Stimulated activated CD8-positive, alpha-beta memory T cell treated with anti-CD3 and anti-CD28 coated beads, Interleukin-4, amount 100 ng/mL, for 4 hours (primary cell): ENCODE data around the gene REV3L.

ENCODE experiments used
- DNase-seq, 2 donors: peaks; one replicate each; pipeline ENCODE4 v3.0.0-alpha.2; 2020; ENCODE audit warnings: low read depth in 2 of 2, low spot score in 1 of 2

The REV3L gene

DNA sequence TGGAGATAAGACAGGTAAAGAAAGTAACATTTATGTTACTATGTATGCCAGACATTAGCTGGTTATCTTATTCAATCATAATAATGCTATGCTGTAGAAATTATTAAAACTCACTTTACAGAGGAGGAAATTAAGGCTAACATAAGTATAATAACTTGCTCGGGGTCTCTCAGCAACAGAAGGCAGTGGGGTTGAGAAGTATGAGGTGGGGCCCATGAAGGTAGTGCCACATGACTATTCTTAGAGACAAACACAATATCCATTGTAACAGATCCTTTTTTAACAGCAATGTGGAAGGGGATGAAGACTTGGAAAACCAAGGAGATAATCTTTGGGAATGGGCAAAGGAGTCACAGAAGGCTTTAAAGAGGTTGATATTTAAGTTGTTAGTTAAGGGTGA lies 11.5 kb downstream of the REV3L start:
- no peak for DNase-seq

DNA sequence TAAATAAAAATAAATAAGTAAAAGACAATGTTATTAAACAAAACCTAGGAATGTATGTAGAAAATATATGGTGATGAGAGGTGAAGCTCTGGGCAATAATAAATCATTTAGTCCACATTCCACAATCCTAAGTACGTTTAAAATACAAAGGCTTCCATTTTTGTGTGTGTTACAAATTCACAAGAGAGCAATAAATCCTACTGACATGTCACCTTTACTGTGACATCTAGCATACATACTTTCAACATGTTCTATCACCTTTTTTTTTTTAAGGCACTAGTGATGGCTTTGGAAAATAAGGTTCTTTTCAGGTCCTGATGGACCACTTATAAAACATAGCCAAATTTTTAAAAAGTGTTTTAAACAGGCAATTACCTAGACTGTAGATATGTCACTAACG lies 12.0 kb downstream of the REV3L start:
- DNase-seq: no peak

DNA sequence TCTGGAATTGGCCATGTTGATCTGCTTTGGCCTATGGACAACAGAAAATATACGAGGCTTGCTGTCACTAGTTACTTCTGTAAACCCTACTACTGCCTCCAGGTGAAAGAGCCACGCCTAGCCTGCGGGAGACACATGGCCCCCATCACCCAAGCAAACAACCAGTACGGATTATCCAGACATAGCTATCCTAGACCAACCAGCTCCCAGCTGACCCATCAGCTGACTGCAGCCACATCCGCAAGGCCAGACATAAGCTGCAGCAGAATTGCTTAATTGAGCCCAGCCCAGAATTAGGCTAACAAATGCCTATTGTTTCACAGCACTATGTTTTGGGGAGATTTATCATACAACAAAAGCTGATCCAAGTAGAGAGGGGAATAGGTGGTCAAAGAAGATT lies 13.5 kb downstream of the REV3L start:
- DNase-seq: no peak

DNA sequence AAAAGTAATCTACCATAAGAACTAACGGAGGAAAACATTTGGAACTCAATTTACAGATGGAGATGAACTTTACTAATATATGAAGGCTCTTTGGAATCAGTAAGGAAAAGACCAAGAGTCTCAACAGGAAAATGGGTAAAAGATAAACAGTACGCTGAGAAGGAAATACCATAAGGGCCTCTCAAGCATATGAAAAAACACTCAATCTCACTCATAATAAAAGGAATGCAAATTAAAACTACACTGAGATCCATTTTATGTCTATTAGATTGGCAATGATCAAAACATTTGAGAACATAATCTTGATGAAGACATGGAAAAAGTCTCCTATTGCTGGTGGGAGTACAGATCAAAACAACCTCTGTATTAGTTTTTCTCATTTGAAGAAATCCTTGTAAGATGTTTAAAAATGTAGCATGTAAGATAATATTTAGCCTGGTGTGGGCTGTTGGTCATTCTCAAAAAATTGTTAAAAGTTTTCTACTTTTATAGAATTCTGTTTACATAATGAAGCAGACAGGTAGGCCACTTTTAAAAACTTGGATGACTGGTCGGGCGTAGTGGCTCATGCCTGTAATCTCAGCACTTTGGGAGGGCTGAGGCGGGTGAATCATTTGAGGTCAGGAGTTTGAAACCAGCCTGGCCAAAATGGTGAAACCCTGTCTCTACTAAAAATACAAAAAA lies 14.5 kb downstream of the REV3L start:
- no peak for DNase-seq

DNA sequence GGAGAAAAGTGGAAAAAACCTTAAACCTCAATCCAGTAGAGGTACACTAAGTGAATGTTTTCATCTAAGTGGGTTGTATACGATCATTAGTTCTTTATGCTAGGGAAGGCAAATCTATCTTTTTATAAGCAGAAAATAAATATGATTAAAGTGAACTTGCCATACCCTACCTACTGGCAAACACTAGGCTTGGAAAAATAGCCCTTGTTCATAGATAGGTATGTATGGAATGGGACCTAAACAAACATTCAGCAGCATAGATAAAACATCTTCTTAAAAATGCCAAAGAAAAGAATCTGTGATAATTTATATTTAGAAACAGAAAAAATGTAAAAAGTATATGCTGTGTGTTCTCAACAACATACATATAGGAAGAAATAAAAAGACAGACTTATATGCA lies 18.8 kb downstream of the REV3L start:
- no peak for DNase-seq

DNA sequence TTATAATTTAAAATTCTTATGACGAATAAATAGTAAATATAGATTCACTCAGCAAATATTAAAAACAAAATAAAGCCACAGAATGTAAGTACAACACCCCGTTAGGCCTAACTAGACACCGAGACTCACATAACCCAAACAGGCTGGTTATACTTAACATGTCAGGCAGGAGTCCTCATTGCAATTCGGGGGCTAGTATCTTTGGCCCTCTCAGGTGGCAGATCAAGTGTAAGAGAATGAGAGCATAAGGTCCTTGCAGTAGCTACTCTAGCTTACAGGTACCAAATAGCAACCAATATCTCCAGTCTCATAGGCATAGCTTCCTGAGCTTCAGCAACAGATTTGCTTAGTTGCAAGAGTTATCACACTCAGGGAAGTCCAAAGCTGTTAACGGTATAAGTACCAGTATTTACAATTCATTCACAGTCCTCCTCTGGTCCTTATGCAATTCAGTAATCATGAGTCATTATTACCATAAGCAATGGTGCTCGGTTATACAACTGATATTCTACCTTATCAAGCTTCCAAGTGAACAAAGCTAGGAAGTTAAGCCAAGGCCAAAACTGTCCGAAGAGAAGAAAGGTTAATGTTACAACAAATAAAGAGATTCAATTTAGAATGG lies 20.1 kb downstream of the REV3L start:
- DNase-seq: no peak

DNA sequence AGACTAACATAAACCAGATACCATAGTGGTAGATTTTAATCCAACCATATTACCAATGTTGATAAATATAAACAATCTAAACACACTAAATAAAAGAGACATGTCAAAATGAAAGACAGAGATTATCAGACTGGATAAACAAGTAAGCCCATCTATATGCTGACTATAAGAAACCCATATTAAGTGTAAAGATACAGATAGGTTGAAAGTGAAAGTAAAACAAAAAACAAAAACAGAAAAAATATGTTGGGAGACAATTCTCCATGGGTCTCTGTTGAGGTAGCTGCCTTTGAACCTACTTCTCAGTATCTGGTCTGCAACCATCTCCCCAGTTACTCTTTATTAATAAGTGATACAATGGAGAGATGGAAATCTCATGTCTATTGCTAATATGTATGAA lies 21.2 kb downstream of the REV3L start:
- no peak for DNase-seq

DNA sequence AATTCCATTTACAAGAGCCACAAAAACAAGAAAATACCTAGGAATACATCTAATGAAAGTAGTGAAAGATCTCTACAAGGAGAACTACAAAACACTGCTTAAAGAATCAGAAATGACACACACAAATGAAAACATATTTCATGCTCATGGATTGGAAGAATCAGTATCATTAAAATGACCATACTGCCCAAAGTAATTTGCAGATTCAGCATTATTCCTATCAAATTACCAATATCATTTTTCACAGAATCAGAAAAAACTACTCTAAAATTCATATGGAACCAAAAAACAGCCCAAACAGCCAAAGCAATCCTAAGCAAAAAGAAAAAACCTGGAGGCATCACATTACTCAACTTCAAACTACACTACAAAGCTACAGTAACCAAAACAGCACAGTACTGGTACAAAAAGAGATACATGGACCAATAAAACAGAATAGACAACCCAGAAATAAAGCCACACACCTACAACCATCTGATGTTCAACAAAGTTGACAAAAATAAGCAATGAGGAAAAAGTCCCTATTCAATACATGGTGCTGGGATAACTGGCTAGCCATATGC lies 24.3 kb downstream of the REV3L start:
- no peak for DNase-seq

DNA sequence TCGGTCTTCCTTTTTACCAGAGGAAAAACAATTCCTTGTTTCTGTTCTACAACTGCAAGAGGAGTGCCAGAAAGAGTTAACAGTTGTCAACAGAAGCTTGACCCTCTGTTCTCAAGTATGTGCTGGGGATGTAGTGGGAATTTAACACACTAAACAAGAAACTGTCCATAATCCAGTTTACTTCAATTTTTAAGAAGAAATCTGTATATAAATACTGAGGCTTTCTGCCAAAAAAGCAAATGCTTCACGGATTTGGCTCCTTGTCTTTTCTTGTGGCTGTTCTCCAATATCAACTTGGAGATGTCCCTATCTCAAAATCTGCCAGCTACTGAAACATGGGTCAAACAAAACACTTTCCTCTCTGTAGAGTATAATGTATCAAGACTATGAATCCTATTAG lies 26.8 kb downstream of the REV3L start:
- no peak for DNase-seq

DNA sequence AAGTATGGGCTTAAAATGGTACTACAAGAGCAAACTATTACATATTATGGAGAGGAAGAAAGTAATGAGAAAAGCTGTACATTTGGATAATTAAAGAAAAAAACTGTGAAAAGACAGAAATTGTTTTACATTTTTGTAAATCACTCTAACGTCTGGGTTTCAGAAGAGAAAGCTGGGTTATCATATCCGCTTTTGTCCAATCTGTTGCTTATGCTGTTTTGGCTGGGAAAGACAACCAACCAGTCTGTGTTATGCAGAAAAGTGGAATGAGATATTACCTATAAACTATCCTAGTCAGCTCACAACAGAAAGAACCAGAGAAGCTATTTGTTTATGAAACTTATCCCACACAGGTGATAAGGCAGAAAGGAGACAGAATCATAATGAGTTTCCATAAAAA lies 32.4 kb downstream of the REV3L start:
- no peak for DNase-seq

DNA sequence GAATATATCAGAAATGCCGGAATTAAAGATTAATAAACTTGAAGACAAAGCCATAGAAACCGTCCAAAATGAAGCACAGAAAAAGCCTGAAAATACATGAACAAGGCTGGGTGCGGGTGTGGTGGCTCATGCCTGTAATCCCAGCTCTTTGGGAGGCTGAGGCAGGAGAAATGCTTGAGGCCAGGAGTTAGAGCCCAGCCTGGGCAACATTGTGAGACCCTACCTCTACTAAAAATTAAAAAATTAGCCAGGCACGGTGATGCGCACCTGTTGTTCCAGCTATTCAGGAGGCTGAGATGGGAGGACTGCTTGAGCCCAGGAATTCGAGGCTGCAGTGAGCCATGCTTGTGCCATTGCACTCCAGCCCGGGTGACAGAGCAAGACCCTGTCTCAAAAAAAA lies 32.9 kb downstream of the REV3L start:
- DNase-seq: no peak

DNA sequence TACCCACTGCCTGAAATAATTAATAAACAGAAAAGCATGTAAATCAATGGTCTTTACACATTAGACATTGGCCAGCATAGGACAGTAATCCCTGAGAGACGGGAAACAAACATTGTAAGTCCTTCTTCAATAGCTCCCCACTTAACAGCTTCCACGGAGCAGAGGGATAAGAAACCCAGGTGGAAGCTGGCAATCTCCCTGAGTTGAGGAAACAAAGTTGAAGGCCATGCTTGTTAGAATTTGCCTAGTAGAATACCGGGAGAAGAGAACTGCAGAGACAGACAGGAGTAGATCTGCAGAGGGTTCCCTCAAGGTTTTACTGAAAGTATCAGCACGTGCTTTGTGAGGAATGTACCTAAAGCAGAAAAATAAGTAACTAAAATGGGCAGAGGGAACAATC lies 33.9 kb downstream of the REV3L start:
- no peak for DNase-seq

DNA sequence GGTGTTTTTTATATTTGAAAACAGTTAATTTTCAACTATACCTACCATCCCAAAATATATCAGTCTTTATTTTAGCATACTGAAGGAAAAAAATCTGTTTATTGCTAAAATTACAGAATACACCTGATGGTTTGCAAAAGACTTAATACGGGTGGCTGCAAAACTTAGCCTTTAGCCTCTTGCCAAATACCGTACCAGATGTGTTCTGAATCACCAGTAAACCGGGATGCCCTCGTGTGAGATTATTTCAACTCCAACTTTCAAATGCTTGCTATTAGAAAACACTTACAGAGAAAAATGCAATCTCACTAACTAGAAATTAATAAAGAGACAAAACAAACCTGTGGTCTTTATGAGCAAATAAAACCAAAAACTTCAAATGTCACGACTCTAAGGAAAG lies 36.0 kb downstream of the REV3L start:
- DNase-seq: no peak

DNA sequence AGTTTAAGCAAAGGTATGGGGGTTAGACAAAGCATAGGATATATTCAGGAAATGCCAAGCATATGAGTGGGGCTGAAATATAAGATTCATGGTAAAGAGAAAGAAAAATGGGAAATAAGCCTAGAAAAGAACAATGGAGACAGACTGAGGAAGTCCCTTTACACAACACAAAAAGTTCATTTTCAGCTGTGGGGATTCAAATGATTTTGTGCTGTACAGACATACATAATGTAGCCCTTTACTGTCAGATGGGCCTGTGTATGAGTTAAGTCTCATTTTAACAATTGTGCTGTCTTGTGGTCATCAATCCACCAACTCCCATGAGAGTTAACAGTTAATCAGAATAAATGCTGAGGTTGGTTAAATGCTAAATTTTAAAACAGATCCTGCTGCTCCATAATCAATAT lies 37.2 kb downstream of the REV3L start:
- DNase-seq: no peak

DNA sequence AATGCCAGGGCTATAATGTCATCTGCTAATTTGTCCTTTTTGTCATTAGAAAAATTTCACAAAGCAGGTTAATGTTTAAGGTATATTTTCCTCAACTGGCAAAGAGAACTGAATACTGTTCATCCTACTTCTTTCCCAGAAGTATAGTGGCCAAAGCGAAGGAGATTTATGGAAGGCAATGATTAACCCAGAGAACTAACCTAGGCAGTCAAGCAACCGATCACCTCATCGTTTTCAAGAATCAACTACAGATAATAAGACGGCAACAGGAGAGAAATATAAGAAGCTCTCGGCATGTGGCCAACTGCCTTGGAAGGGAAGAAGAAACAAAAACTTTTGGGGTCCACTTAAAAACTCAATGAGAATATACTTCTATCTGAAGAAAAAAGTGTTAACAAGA lies 38.2 kb downstream of the REV3L start:
- DNase-seq: no peak

DNA sequence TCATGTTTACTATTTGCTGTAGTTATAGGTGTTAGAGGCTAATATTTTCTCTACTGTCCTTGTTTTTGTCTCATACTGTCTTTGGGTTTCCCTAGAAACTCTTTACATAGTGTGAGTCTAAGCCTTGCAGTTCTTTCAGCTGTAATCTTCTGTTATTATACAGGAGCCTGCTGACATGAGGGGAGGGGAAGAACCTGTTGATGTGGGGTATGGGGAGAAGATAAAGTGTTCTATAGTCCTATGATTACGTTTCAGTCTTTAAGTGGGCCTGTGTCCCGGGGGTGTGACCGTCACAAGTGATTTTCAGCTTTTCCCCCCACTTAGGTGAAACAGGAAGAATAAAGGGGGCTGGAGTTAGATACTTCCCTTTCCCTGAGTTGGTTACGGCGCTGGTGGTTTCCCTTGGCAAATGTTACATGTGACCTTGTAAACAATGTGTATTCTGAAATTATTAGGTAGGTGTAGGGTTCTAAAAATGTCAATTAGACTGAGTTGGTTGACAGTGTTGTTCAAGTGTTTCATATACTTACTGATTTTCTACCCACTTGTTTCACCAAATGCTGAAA lies 41.3 kb downstream of the REV3L start:
- no peak for DNase-seq

DNA sequence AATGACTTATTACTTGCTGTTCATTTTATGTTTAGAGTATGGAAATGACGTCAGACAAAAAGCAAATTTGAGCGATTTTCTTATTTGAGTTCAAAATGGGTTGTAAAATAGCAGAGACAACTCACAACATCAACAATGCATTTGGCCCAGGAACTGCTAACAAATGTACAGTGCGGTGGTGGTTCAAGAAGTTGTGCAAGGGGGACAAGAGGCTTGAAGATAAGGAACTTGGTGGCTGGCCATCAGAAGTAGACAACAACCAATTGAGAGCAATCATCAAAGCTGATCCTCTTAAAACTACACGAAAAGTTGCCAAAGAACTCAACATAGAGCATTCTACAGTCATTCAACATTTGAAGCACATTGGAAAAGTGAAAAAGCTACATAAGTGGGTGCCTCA lies 43.8 kb downstream of the REV3L start:
- DNase-seq: no peak

DNA sequence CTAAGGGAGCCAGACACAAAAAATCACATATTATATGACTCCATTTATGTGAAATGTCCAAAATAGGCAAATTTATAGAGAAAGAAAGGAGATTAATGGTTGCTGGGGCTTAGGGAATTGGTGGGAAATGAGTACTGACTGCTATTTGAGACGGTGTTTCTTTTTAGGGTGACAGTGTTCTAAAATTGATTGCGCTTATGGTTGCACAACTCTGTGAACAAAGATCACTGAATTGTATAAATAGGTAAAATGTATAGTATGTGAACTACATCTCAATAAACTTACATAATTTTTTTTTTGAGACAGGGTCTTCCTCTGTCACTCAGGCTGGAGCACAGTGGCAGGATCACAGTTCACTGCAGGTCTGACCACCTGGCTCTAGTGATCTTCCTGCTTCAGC lies 45.4 kb downstream of the REV3L start:
- no peak for DNase-seq

DNA sequence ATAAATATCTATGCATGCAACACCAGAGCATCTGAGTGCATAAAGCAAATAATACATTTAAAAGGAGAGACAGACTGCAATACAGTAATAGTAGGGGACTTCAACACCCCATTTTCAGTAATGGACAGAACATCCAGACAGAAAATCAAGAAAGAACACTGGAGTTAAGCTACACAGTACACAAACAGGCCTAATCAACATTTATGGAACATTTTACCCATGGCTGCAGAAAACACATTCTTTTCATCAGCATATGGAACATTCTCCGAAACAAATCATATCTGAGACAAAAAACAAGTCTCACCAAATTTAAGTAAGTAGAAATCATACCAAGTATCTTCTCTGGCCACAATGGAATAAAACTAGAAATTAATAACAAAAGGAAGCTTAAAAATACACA lies 50.5 kb downstream of the REV3L start:
- no peak for DNase-seq

DNA sequence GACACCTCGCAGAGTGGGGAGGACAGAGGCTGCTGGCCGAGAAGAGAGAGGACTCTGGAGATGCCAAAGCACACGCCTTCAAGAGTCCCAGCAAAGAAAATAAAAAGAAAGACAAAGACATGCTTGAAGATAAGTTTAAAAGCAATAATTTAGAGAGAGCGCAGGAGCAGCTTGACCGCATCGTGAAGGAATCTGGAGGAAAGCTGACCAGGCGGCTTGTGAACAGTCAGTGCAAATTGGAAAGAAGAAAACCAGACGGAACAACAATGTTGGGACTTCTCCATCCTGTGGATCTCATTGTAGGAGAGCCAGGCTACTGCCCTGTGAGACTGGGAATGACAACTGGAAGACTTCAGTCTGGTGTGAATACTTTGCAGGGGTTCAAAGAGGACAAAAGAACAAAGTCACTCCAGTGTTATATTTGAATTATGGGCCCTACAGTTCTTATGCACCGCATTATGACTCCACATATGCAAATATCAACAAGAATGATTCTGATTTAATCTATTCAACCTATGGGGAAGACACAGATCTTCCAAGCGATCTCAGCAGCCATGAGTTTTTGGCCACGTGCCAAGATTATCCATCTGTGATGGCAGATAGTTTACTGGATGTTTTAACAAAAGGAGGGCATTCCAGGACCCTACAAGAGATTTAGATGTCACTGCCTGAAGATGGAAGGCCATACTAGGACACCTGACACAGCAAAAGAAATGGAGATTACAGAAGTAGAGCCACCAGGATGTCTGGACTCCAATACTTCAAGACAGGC lies 52.2 kb downstream of the REV3L start:
- no peak for DNase-seq

DNA sequence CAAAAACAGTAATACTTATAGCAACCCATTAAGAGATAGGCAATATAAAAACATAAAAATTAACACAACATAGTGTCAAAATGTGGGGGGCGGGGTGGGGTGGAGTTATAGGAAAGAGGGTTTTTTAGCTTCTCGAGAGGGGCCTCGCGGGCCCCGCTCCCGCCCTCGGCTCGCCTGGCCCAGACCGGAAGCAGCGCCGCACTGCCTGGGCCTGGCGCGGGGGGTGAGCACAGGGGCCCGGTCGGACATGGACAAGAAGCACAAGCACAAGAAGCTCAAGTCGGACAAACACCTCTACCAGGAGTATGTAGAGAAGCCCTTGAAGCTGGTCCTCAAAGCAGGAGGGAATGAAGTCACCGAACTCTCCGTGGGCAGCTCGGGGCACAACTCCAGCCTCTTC lies 53.4 kb downstream of the REV3L start:
- no peak for DNase-seq

DNA sequence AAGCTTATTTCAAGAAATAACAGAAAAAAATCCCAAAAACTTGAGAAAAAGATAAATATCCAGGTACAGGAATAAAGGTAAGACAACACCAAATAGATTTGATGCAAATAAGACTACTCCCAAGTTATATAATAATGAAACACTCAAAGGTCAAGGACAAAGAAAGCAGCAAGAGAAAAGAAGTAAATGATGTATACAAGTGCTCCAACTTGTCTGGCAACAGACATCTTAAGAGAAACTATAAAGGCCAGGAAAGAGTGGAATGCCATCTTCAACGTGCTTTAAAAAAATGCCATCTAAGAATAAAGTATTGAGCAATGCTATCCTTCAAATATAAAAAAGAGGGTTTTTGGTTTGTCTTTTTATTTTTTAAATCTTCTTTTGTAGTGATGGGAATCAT lies 54.2 kb downstream of the REV3L start:
- no peak for DNase-seq
